ENCODE results near the gene WDR91.
A peak's percentile ranks its signal among the peaks of the same experiment; 100 is the strongest.
"Not testable (repeated sequence)": the region's sequence is repeated elsewhere in the genome, so short reads cannot be mapped to it uniquely, and the experiment has no call there.

WDR91 gene

GRCh38 chr7:135174941-135175340, 36.4 kb downstream of the WDR91 start:
- no peak for DNase-seq

GRCh38 chr7:135173916-135174315, 37.4 kb downstream of the WDR91 start:
- DNase-seq = not testable (repeated sequence)

- not testable (repeated sequence) for DNase-seq
These were observed 39.6 kb downstream of the WDR91 start for GRCh38 chr7:135171581-135172291.

- DNase-seq = not testable (repeated sequence)
These were observed 40.3 kb downstream of the WDR91 start for GRCh38 chr7:135170998-135171481.

GRCh38 chr7:135170274-135170997, 40.9 kb downstream of the WDR91 start, which contains the start of gene CYREN:
CYREN (minus strand) TSS chr7:135170707; CDS start chr7:135168922, 1,785 bp downstream.
- peak; percentile 94 for DNase-seq

GRCh38 chr7:135169964-135170273, 41.4 kb downstream of the WDR91 start:
- no peak for DNase-seq

- DNase-seq = no peak
These were observed 42.0 kb downstream of the WDR91 start for GRCh38 chr7:135169141-135169963.

GRCh38 chr7:135168489-135169140, 42.7 kb downstream of the WDR91 start:
- DNase-seq = no peak

- no peak for DNase-seq
These were observed 43.3 kb downstream of the WDR91 start for GRCh38 chr7:135168001-135168400.

- DNase-seq = no peak
These were observed 43.9 kb downstream of the WDR91 start for GRCh38 chr7:135167365-135167917.

- no peak for DNase-seq
These were observed 44.9 kb downstream of the WDR91 start for GRCh38 chr7:135166338-135166990.

GRCh38 chr7:135165862-135166261, 45.5 kb downstream of the WDR91 start:
- no peak for DNase-seq

GRCh38 chr7:135164357-135165061, 46.8 kb downstream of the WDR91 start:
- no peak for DNase-seq

- DNase-seq = no peak
These were observed 48.8 kb downstream of the WDR91 start for GRCh38 chr7:135162382-135163001.

- DNase-seq = no peak
These were observed 49.7 kb downstream of the WDR91 start for GRCh38 chr7:135161669-135162068.

- no peak for DNase-seq
These were observed 50.3 kb downstream of the WDR91 start for GRCh38 chr7:135160858-135161653.

- no peak for DNase-seq
These were observed 51.0 kb downstream of the WDR91 start for GRCh38 chr7:135160098-135160857.

GRCh38 chr7:135159359-135160085, 51.8 kb downstream of the WDR91 start:
- no peak for DNase-seq
